Measurements from ENCODE around the gene LIMS2. TPM values are rescaled to one million over a fixed set of nuclear protein-coding genes. Genes with fewer than 3 reads are reported as not detected.

Gene LIMS2
- total and polyA plus RNA-seq, 2 of the 8 experiments (the other 6 are each of a cell fraction or from before 2014, with no cell fraction given) = 3.3 to 4.8 TPM

- H3K4me1 ChIP-seq (replicated peaks in 1 of 4; ENCODE audit: control insufficient read depth in 3 of 4, insufficient read depth in 4 of 4, low read length in 3 of 4) = peaks cover 0 to 19% (median 7%) of the 10 kb centered on the region in 4 experiments; a peak in 6 of 7 replicates
- H4K5ac ChIP-seq (ENCODE audit: insufficient read length, low read depth, low read length) = no peak overlapping the region
- H3K56ac ChIP-seq (replicated peaks; ENCODE audit: insufficient read length, low read depth, low read length) = no peak overlapping the region
- no peak overlapping the region for H4K91ac ChIP-seq (replicated peaks; ENCODE audit: insufficient read length, low read length)
- H3K23ac ChIP-seq (ENCODE audit: insufficient read length) = no peak overlapping the region
- H3K27me3 ChIP-seq (replicated peaks in 1 of 4; ENCODE audit: control insufficient read depth in 3 of 4, extremely low read depth in 1 of 4, insufficient read depth in 3 of 4, low read length in 3 of 4) = no peaks in the 10 kb centered on the region
- H2BK20ac ChIP-seq (ENCODE audit: low read length) = no peak overlapping the region
- H2BK15ac ChIP-seq (ENCODE audit: low read length) = no peak overlapping the region; the same call in 1 of the 2 replicates
- TF ChIP-seq RAD21 (IDR thresholded peaks at IDR 0.05 in 1 of 2, conservative IDR thresholded peaks at IDR 0.05 in 1 of 2; ENCODE audit: low read depth in 2 of 2, low read length in 2 of 2) (peak in 1 of 2 experiments; percentile 7; a peak in 1 of 4 replicates), BRCA1 (IDR thresholded peaks at IDR 0.05; ENCODE audit: low read depth, low read length) (no peak)
- H2BK120ac ChIP-seq (replicated peaks; ENCODE audit: low read depth, low read length) = no peak overlapping the region
- WGBS, 2 experiments (ENCODE audit: extremely low coverage in 1 of 2, insufficient coverage in 1 of 2, insufficient read length in 1 of 2, insufficient replicate concordance in 2 of 2, low coverage in 1 of 2, low lambda C conversion rate in 2 of 2, missing lambda C conversion rate in 1 of 2) = 92% methylated on average over 16 of the region's 19 CpGs; no CpG with 5 or more reads in 1 of the 2 experiments
- no peaks in the 10 kb centered on the region for H3K23me2 ChIP-seq (ENCODE audit: low read depth, low read length)
- no peak overlapping the region for H2AFZ ChIP-seq (ENCODE audit: low read length)
- H3K4ac ChIP-seq (replicated peaks; ENCODE audit: insufficient read length, low read depth, low read length) = no peak overlapping the region
- no peaks in the 10 kb centered on the region for H3K9me3 ChIP-seq (ENCODE audit: insufficient read depth in 2 of 2, low read depth in 1 of 2, low read length in 1 of 2)
- no peak overlapping the region for H3K14ac ChIP-seq (ENCODE audit: insufficient read length)
- no peaks in the 10 kb centered on the region for H3K79me2 ChIP-seq (ENCODE audit: control insufficient read depth in 1 of 2, insufficient read depth in 2 of 2, low read length in 2 of 2)
- H3K4me2 ChIP-seq (ENCODE audit: insufficient read depth in 1 of 2, low read depth in 2 of 2, low read length in 2 of 2) = no peak overlapping the region
- ChIA-PET CTCF (ENCODE audit: partially characterized antibody) (interaction anchor here (1.6 to 9.8 kb wide), 3 partner anchors 10 to 43 kb away, joined by 3 to 114 read pairs (median 59); partner anchors contain the start of gene GPR17), POLR2A (ENCODE audit: partially characterized antibody) (no interaction called here)
- DNase-seq (ENCODE audit: low read depth in 1 of 2, low spot score in 2 of 2) = no peak
- H3K4me3 ChIP-seq (ENCODE audit: extremely low read depth in 1 of 4, insufficient read depth in 2 of 4, low read depth in 3 of 4, low read length in 4 of 4) = no peak overlapping the region
- 0 out of 2 replicates have a peak overlapping the region, but pooled peaks have one; percentile 17 for H2BK12ac ChIP-seq (ENCODE audit: low read depth, low read length)
- no peak overlapping the region for H3K27ac ChIP-seq (ENCODE audit: low read depth, low read length)
- peak overlapping the region; percentile 40; the same call in 1 of the 2 replicates for H2AK5ac ChIP-seq (ENCODE audit: low read depth, low read length)
- H2BK5ac ChIP-seq (ENCODE audit: low read depth, low read length) = no peak overlapping the region
- H3K9ac ChIP-seq (replicated peaks in 1 of 4; ENCODE audit: extremely low read depth in 1 of 4, low read depth in 3 of 4, low read length in 3 of 4) = no peak overlapping the region
- no peak for FAIRE-seq
- H3K18ac ChIP-seq (ENCODE audit: extremely low read depth, low read length) = no peak overlapping the region
- no peaks in the 10 kb centered on the region for H3K79me1 ChIP-seq (ENCODE audit: low read depth, low read length)
- peak overlapping the region; percentile 40; the same call in 1 of the 2 replicates for H4K8ac ChIP-seq (ENCODE audit: extremely low read depth, insufficient read depth, low read length)
- no peaks in the 10 kb centered on the region for H3K36me3 ChIP-seq (ENCODE audit: control insufficient read depth in 2 of 4, insufficient read depth in 4 of 4, low read length in 3 of 4)
- no peaks in the 10 kb centered on the region for H4K20me1 ChIP-seq (replicated peaks in 1 of 2; ENCODE audit: control insufficient read depth in 1 of 2, insufficient read depth in 2 of 2, low read length in 2 of 2)
Observed at GRCh38 chr2:127635380-127636237, 39.7 kb downstream of the LIMS2 start.
